Measurements from ENCODE around the gene NAT14. TPM values are rescaled to one million over a fixed set of nuclear protein-coding genes. Genes with fewer than 3 reads are reported as not detected.

NAT14 gene
- total RNA-seq, 1 experiment from 2014 or later = 87.7 TPM

GRCh38 chr19:55476100-55476775, 8.8 kb upstream of the NAT14 start, which contains the start of gene ZNF628 (continued):
- TF ChIP-seq ARID4B (CRISPR knock-in tag; IDR thresholded peaks at IDR 0.05; ENCODE audit: borderline replicate concordance) = peak; percentile 90
- no peak for TF ChIP-seq ZNF232 (CRISPR knock-in tag; IDR thresholded peaks at IDR 0.05)
- TF ChIP-seq FOXP1 (CRISPR knock-in tag; IDR thresholded peaks at IDR 0.05; ENCODE audit: borderline replicate concordance) = peak; percentile 94
- TF ChIP-seq ESRRA (CRISPR knock-in tag; IDR thresholded peaks at IDR 0.05; ENCODE audit: borderline replicate concordance) = no peak
- no peak for TF ChIP-seq NR3C1 (CRISPR knock-in tag; conservative IDR thresholded peaks at IDR 0.05; ENCODE audit: low read depth)
- TF ChIP-seq GRHL2 (CRISPR knock-in tag; IDR thresholded peaks at IDR 0.05; ENCODE audit: insufficient replicate concordance, severe bottlenecking) = no peak
- no peak for TF ChIP-seq RORB (CRISPR knock-in tag; IDR thresholded peaks at IDR 0.05)
- no peak for TF ChIP-seq NFATC4 (CRISPR knock-in tag; IDR thresholded peaks at IDR 0.05)
- TF ChIP-seq IRF1 (CRISPR knock-in tag; IDR thresholded peaks at IDR 0.05) = peak; percentile 91
- TF ChIP-seq CREB1 (CRISPR knock-in tag; IDR thresholded peaks at IDR 0.05) = 0 out of 2 replicates have a peak, but pooled peaks have one; percentile 74
- TF ChIP-seq E2F5 (CRISPR knock-in tag; IDR thresholded peaks at IDR 0.05) = no peak
- no peak for TF ChIP-seq KAT7 (CRISPR knock-in tag; IDR thresholded peaks at IDR 0.05; ENCODE audit: borderline replicate concordance)
- no peak for TF ChIP-seq ZNF317 (CRISPR knock-in tag; IDR thresholded peaks at IDR 0.05; ENCODE audit: borderline replicate concordance, low read depth)
- 0 out of 2 replicates have a peak, but pooled peaks have one; percentile 47 for TF ChIP-seq ATF2 (CRISPR knock-in tag; IDR thresholded peaks at IDR 0.05; ENCODE audit: borderline replicate concordance, low read depth)
- TF ChIP-seq NR2C2 (CRISPR knock-in tag; IDR thresholded peaks at IDR 0.05) = peak; percentile 74; the same call in 1 of the 2 replicates
- TF ChIP-seq ZBTB21 (CRISPR knock-in tag; IDR thresholded peaks at IDR 0.05; ENCODE audit: borderline replicate concordance) = no peak
- TF ChIP-seq SP1 (CRISPR knock-in tag; conservative IDR thresholded peaks at IDR 0.05) = peak; percentile 95
- no peak for TF ChIP-seq ZNF423 (CRISPR knock-in tag; IDR thresholded peaks at IDR 0.05)
- TF ChIP-seq FOXJ3 (CRISPR knock-in tag; IDR thresholded peaks at IDR 0.05; ENCODE audit: borderline replicate concordance) = no peak
- peak; percentile 79 for TF ChIP-seq JUN (CRISPR knock-in tag; IDR thresholded peaks at IDR 0.05)
- TF ChIP-seq STAT6 (CRISPR knock-in tag; conservative IDR thresholded peaks at IDR 0.05; ENCODE audit: low read depth) = no peak
- no peak for TF ChIP-seq EMX1 (CRISPR knock-in tag; IDR thresholded peaks at IDR 0.05)
- TF ChIP-seq ATF1 (CRISPR knock-in tag; IDR thresholded peaks at IDR 0.05) = no peak
- TF ChIP-seq FOXK1 (CRISPR knock-in tag; IDR thresholded peaks at IDR 0.05) = peak; percentile 33
- TF ChIP-seq ZNF532 (CRISPR knock-in tag; IDR thresholded peaks at IDR 0.05; ENCODE audit: borderline replicate concordance) = no peak
